ENCODE measurements around the gene LCE1D. TPM values are rescaled to one million over a fixed set of nuclear protein-coding genes. Genes with fewer than 3 reads are reported as not detected.
A peak's percentile ranks its signal among the peaks of the same experiment; 100 is the strongest.

Gene LCE1D
- polyA plus RNA-seq, 1 donor (not counting 4 experiments of a cell fraction or from before 2014, with no cell fraction given) = not detected

DNA sequence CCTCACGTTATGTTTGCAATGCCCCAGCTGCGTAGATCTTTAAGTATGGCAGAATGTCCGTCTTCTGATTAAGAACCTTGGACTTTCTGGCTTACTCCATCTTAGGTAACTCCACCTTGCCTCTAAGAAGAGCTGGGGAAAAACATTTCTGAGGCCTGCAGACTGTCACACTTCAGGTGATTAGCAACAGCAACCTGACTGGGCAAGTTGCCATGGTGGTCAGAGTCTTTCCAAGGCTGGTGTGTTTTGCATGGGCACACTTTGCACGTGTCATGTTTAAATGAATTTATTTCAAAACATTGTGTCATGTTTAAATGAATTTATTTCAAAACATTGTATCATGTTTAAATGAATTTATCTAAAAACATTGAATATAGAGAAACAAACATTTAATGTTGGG is 37.9 kb upstream of the LCE1D start:
- dilution Hi-C loops (cut with MboI; ENCODE audit: extremely low pct_ligation_motif_present, low sequenced_read_pairs) = no loop called here
- Histone ChIP-seq H3K9me3 (ENCODE audit: control insufficient read depth, low read depth, low read length) (no peaks in the 10 kb centered on the region), H3K4me2 (ENCODE audit: control insufficient read depth, extremely low read depth, insufficient read depth, low read depth, low read length) (no peak overlapping the region), H4K20me1 (ENCODE audit: control insufficient read depth, extremely low read depth, insufficient read depth, low read length) (no peaks in the 10 kb centered on the region), H3K9ac (ENCODE audit: control insufficient read depth, extremely low read depth, insufficient read depth, low read length) (no peak overlapping the region), H3K27ac (ENCODE audit: control insufficient read depth, insufficient read depth, low read length) (no peak overlapping the region), H3K79me2 (ENCODE audit: control insufficient read depth, insufficient read depth, low read length) (no peaks in the 10 kb centered on the region), H3K36me3 (ENCODE audit: control insufficient read depth in 2 of 2, extremely low read depth in 1 of 2, insufficient read depth in 2 of 2, low read length in 2 of 2) (peaks cover 0 to 1% of the 10 kb centered on the region in 2 experiments), H2AFZ (ENCODE audit: control insufficient read depth, low read length) (no peak overlapping the region), H3K27me3 (ENCODE audit: control insufficient read depth, extremely low read depth, insufficient read depth, low read length) (no peaks in the 10 kb centered on the region), H3K9me1 (ENCODE audit: control insufficient read depth, extremely low read depth, insufficient read depth, low read length) (peaks cover 3% of the 10 kb centered on the region), H3K4me3 (ENCODE audit: control insufficient read depth in 2 of 3, extremely low read depth in 1 of 3, insufficient read depth in 2 of 3, low read depth in 1 of 3, low read length in 3 of 3) (no peak overlapping the region), H3K4me1 (ENCODE audit: control insufficient read depth, extremely low read depth, insufficient read depth, low read length) (peaks cover 37% of the 10 kb centered on the region)
- no peak for FAIRE-seq
- no peak for DNase-seq (ENCODE audit: low read depth, low spot score)
- no peak for TF ChIP-seq EZH2 (IDR thresholded peaks at IDR 0.05; ENCODE audit: low read length)
- TF ChIP-seq, protein P1, sequence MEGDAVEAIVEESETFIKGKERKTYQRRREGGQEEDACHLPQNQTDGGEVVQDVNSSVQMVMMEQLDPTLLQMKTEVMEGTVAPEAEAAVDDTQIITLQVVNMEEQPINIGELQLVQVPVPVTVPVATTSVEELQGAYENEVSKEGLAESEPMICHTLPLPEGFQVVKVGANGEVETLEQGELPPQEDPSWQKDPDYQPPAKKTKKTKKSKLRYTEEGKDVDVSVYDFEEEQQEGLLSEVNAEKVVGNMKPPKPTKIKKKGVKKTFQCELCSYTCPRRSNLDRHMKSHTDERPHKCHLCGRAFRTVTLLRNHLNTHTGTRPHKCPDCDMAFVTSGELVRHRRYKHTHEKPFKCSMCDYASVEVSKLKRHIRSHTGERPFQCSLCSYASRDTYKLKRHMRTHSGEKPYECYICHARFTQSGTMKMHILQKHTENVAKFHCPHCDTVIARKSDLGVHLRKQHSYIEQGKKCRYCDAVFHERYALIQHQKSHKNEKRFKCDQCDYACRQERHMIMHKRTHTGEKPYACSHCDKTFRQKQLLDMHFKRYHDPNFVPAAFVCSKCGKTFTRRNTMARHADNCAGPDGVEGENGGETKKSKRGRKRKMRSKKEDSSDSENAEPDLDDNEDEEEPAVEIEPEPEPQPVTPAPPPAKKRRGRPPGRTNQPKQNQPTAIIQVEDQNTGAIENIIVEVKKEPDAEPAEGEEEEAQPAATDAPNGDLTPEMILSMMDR (optimal IDR thresholded peaks at IDR 0.05 in 1 of 3, IDR thresholded peaks at IDR 0.05 in 1 of 3, conservative IDR thresholded peaks at IDR 0.05 in 1 of 3; ENCODE audit: extremely low read depth in 1 of 3, insufficient read depth in 2 of 3, low read length in 3 of 3) = no peak

- no peak overlapping the region for H3K9ac ChIP-seq (ENCODE audit: control insufficient read depth, extremely low read depth, insufficient read depth, low read length)
- DNase-seq (ENCODE audit: low read depth, low spot score) (no peak), FAIRE-seq (peak; percentile 99)
Measured at GRCh38 chr1:152759453-152760173, 36.9 kb upstream of the LCE1D start.

More at GRCh38 chr1:152759453-152760173, 36.9 kb upstream of the LCE1D start:
- Histone ChIP-seq H3K9me3 (ENCODE audit: control insufficient read depth, low read depth, low read length) (no peaks in the 10 kb centered on the region), H4K20me1 (ENCODE audit: control insufficient read depth, extremely low read depth, insufficient read depth, low read length) (no peaks in the 10 kb centered on the region), H2AFZ (ENCODE audit: control insufficient read depth, low read length) (no peak overlapping the region), H3K4me3 (ENCODE audit: control insufficient read depth in 2 of 3, extremely low read depth in 1 of 3, insufficient read depth in 2 of 3, low read depth in 1 of 3, low read length in 3 of 3) (no peak overlapping the region), H3K79me2 (ENCODE audit: control insufficient read depth, insufficient read depth, low read length) (no peaks in the 10 kb centered on the region), H3K4me1 (ENCODE audit: control insufficient read depth, extremely low read depth, insufficient read depth, low read length) (peaks cover 37% of the 10 kb centered on the region), H3K36me3 (ENCODE audit: control insufficient read depth in 2 of 2, extremely low read depth in 1 of 2, insufficient read depth in 2 of 2, low read length in 2 of 2) (peaks cover 0 to 1% of the 10 kb centered on the region in 2 experiments), H3K4me2 (ENCODE audit: control insufficient read depth, extremely low read depth, insufficient read depth, low read depth, low read length) (peak overlapping the region; percentile 70), H3K9me1 (ENCODE audit: control insufficient read depth, extremely low read depth, insufficient read depth, low read length) (peaks cover 3% of the 10 kb centered on the region), H3K27me3 (ENCODE audit: control insufficient read depth, extremely low read depth, insufficient read depth, low read length) (no peaks in the 10 kb centered on the region), H3K27ac (ENCODE audit: control insufficient read depth, insufficient read depth, low read length) (peak overlapping the region; percentile 57)
- TF ChIP-seq, protein P1 (optimal IDR thresholded peaks at IDR 0.05 in 1 of 3, IDR thresholded peaks at IDR 0.05 in 1 of 3, conservative IDR thresholded peaks at IDR 0.05 in 1 of 3; ENCODE audit: extremely low read depth in 1 of 3, insufficient read depth in 2 of 3, low read length in 3 of 3) = no peak
- no peak for TF ChIP-seq EZH2 (IDR thresholded peaks at IDR 0.05; ENCODE audit: low read length)
- dilution Hi-C loops (cut with MboI; ENCODE audit: extremely low pct_ligation_motif_present, low sequenced_read_pairs) = no loop called here

Data from keratinocyte (primary cell).